HG03139 (cell line): ENCODE data around the gene CACNG6.
"Not testable (repeated sequence)": the region's sequence is repeated elsewhere in the genome, so short reads cannot be mapped to it uniquely, and the experiment has no call there.

Source experiments
- ATAC-seq: cut with Tn5 transposase; IDR thresholded peaks from one replicate; pipeline ENCODE4 v1.9.1; 2021; ENCODE audit not compliant: unreplicated experiment

The CACNG6 gene

DNA sequence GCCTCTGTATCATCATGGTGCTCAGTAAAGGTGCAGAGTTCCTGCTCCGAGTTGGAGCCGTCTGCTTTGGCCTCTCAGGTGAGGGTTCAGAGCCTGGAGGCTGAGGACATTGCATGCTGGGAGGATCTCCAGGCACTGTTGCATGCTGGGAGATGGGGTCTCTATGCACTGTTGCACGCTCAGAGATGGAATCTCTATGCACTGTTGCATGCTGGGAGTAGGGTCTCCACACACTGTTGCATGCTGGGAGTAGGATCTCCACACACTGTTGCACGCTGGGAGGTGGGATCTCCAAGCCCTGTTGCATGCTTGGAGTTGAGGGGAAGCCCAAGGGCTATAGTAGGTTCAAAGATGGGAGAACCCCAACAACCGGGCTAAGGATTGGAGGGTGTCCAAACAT is 8.3 kb downstream of the CACNG6 start:
- no peak for ATAC-seq

DNA sequence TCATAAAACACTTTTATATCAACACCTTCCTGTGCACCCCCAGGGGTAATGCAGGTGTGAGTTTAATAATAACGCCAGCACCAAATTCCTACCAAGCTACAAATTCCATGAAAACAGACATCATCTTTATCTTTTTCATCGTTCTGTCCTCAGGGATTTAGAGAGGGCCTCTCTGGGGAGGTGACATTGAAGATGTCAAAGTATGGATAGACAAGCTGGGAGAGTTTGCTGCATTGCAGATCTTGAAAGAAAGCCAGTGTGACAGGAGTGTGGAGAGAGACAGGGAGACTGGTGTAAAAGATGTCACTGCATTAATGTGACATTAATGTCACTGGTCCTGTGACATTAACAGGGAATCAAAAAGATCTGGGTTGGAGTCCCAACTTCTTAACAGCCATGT is 10.1 kb downstream of the CACNG6 start:
- no peak for ATAC-seq

DNA sequence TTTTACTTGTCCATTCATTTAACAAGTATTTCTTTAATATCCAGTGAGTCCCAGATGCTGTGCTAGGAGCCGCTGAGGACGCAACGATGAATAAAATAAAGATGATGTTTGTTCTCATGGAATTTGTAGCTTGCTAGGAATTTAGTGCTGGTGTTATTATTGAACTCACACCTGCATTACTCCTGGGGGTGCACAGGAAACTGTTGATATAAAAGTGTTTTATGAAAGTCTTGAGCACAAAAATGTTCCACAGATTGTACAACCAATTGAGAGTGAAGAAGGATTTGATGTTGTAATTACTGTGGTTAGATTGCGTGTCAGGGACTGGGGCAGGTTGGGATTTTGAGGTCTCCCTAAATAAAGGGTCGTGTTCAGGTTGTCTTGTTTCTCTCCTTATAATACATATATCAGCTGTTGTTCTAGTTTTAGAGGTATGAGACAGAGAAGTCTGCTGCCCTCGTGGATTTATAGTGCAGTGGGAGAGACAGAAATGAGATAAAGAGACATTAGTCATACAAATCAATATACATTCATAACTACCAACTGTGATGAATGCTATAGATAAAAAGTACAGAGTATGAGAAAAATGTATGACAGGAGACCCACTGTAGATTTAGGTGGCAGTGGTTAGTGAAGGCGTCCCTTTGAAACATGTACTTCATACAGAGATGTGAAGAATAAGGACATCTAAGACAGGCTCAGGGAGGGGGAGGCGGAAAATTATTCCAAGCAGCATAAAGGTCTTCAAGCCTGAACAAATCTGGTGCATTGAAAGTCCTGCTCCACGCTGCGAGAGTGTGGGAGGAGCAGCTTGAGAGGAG is 11.3 kb downstream of the CACNG6 start:
- ATAC-seq, result no peak

DNA sequence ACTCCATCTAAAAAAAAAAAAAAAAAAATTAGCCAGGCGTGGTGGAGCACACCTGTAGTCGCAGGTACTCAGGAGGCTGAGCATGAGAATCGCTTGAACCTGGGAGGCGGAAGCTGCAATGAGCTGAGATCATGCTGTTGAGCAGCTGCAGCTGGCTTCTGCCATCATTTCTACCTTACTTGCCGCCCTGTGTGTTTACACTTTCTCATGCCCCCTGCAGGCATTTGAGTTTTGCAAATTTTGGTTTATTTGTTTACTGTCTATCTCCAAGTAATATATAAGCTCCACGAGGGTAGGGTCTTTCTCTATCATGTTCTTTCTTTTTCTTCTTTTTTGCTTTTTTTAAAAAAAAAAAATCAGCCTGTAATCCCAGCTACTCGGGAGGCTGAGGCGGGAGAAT is 18.0 kb downstream of the CACNG6 start:
- ATAC-seq, result no peak

DNA sequence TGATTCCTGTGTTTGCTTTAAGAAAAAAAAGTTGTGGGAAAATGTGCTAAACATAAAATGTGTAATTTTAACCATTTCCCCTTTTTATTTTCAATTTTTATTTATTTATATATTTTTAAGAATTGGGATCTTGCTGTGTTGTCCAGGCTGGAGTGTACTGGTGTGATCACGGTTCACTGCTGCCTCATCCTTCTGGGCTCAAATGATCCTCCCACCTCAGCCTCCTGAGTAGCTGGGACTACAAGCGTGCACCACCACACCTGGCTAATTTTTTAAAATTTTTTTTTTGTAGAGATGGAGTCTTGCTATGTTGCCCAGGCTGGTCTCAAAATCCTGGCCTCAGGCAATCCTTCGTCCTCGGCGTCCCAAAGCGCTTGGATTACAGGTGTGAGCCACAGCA is 19.0 kb downstream of the CACNG6 start:
- ATAC-seq, result no peak

DNA sequence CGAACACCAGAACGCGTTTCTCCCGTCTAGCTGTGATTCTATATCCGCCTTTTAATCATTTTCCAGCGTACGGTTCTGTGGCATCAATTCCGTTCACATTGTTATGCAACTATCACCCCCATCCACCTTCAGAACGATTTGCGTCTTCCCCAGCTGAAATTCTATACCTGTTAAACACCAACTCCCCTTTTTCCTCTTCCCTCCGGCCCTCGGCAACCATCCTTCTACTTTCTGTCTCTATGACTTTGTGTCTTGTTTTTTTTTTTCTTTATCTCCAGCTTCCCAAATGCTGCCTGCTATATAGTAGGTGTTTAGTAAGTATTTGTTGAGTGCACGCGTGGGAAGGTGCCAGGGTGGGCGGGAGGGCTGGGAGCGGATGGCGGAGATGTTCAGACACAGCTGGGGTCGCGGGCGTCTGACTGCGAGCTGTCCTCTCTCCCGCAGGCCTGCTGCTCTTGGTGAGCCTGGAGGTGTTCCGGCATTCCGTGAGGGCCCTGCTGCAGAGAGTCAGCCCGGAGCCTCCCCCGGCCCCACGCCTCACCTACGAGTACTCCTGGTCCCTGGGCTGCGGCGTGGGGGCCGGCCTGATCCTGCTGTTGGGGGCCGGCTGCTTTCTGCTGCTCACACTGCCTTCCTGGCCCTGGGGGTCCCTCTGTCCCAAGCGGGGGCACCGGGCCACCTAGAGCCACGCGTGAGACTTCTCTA is 20.2 kb downstream of the CACNG6 start:
- ATAC-seq, result no peak

DNA sequence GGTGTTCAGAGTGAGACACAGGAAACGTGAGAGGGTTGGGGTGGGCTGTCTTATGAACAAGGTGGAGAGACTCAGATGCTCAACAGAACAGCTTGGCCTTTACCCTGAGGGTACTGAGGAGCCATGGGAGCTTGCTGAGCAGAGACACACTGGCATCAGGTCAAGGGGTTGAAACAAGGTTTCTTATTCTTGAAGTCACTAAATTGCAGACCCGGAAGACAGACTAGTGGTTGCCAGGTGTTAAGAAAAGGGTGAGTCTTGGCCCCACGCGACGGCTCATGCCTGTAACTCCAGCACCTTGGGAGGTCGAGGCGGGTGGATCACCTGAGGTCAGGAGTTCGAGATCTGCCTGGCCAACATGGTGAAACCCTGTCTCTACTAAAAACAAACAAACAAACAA is 22.4 kb downstream of the CACNG6 start:
- no peak for ATAC-seq

DNA sequence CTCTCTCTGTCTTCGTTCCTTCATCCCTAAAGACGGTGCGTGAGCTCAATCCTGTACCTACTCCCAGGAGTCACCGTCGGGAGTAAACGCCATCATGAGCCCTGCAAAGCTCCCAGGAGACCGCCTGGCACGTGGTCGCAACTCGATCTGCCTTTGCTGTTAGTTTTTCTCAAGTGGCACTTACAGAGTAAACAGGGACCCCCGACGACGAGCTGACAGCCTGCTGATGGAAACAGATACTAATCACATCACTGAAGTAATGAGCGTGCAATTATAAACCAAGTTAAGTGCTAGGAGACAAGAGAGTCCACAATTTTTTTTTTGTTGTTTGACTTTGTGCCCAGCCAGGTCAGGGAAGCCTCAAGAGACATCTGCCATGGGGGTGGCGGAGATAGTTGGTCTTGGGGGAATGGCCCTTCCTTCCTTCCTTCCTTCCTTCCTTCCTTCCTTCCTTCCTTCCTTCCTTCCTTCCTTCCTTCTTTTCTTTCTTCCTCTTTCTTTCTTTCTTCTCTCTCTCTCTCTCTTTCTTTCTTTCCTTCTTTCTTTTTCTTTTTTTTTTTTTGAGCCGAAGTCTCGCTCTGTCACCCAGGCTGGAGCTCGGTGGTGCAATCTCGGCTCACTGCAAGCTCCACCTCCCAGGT is 23.6 kb downstream of the CACNG6 start:
- ATAC-seq, result no peak

DNA sequence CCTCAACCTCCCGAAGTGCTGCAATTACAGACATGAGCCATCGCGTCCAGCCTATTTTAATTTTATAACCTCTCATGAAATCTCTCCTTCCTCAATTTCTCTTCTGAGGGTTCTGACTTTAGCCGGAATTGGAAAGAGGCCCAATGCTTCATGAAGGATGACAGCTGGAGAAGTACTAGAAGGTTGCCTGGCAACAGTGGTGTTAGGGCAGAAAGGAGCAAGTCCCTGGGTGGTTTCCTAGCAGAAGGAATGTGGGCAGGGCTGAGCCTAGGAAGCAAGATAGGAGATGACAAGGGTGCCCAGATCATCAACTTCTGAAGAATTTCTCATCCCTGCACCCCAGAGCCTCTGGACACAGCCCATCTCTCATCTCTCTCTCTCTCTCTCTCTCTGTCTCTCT is 25.8 kb downstream of the CACNG6 start:
- ATAC-seq, result no peak

DNA sequence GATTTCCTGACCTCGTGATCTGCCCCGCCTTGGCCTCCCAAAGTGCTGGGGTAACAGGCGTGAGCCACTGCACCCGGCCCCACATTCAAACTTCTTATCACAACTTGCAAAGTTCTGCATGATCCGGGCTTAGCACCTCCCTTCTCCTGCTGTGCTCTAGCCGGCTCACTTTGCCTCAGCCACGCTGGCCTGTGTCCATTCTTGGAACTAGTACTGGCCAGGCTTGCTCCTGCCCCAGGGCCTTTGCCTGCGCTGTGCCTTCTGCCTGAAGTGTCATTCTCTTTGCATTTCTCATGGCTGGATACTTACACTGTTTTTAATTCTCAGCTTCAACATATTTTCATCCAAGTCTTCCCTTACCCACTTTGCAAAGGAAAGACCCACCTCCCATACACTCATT is 29.9 kb downstream of the CACNG6 start:
- ATAC-seq, result no peak

DNA sequence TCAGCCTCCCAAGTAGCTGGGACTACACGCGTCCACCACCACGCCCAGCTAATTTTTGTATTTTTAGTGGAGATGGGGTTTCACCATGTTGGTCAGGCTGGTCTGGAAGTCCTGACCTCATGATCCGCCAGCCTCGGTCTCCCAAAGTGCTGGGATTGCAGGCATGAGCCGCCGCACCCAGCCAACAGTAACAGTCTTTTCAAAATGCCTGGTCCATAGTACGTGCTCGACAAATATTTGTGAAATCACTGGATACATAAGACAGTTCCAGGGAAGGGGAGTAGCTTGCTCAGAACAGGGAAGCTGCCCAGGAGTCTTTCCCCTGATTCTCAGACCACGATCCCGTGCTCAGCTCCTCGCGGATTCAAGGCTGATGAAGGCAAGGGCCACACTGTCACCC is 30.5 kb downstream of the CACNG6 start:
- no peak for ATAC-seq

DNA sequence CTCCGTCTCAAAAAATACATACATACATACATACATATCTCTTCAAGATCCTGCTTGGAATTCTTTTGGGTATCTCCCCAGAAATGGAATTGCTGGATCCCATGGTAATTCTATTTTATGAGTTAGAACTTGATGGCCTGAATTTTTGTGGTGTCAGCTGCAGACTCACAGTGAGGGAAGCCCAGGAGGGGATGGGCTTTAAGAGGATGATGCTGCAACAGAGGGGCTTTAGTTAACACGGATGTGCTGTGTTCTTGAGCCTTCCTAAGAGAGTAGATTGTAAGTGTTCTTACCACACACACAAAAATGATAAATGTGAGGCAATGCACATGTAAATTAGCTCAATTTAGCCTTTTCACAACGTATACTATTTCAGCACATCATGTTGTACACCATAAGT is 31.8 kb downstream of the CACNG6 start:
- no peak for ATAC-seq

DNA sequence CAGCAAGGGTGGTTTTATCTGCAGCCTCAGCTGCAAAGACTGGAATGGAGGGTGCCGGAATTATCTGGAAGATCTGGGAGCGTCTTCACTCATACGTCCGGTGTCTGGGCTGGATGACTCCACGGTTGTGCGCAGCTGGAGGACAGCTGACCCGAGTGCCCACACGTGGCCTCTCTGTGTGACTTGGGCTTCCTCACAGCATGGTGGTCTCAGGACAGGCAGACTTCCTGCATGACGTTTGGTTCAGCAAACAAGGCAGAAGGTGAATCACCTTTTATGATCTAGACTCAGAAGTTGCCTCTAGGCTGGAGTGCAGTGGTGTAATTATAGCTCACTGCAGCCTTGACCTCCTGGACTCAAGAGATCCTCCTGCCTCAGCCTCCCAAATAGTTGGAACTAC is 33.2 kb downstream of the CACNG6 start:
- no peak for ATAC-seq

DNA sequence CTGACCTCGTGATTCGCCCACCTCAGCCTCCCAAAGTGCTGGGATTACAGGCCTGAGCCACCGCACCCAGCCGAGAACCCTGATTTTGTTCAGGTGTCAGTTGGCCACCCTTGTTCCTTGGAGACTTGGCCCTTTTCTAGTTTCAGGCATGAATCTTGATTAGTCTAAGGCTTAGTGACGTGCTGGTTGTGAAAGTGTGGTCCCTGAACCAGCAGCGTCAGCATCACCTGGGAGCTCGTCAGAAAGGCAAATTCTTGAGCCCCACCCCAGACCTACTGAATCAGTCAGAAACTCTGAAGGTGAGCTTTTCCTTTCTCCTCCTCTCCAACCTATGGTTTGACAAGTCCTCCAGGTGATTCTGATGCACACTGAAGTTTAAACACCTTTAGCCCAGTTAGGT is 35.2 kb downstream of the CACNG6 start:
- no peak for ATAC-seq

DNA sequence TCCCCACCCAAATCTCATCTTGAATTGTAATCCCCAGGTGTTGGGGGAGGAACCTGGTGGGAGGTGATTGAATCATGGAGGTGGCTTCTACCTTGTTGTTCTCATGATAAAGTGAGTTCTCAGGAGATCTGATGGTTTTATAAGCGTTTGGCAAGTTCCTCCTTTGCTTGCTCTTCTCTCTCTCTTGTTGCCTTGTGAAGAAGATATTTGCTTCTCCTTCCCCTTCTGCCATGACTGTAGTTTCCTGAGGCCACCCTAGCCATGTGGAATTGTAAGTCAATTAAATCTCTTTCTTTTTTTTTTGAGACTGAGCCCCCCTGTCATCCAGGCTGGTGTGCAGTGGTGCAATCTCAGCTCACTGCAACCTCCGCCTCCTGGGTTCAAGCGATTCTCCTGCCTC is 37.9 kb downstream of the CACNG6 start:
- no peak for ATAC-seq

DNA sequence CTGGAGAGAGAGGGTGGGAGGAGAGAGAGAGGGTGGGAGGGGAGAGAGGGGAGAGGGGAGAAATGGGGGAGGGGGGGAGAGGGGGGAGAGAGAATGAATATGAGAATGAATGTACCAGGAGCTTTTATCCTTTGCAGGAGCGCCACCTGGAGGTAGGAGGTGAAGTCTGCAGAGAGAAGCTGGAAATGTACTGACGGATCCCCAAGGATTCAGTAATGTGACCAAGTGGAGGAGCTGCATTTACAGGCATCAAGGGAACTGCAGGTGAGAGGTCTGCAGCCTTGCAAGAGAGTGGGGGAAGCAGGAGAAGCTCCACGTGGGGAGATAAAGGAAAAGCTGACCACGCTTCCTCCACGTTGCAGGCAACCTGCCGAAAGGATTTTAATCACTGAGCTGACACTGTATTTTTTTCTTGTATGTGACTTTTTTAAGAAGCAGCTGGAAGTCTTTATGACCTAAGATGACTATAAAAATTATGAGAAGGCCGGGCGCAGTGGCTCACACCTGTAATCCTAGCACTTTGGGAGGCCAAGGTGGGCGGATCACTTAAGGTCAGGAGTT is 38.6 kb downstream of the CACNG6 start:
- no peak for ATAC-seq

DNA sequence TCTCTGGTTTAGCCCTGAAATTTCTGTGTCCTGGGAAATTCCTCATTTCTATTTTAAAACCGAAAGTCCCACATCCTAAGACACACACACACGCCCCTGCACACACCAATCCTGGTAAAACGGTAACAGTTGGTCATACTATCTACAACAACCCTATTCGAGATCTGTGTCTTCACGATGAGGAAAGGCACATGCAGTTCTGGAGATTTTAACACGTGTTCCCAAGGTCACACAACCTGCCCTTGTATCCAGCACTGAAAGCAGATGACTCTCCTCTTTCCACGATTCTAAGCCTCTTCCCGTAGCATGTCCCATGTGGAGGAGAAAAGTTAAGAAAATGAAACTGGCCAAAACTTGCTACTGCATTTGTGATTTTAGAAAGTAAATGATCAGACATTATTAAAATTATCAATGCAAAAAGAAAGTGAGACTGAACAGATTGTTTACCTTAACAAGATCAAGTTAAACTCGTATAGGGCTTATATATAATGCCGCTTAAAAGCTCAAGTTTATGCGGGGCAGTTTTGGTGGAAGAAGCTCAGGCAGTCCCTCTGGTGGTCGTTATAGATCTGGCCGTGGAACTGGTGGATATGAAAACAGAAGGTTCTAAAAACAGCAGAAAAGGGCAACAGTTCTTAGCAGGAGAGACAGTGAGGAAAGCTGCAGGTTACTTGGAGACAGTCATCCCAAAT is 39.6 kb downstream of the CACNG6 start:
- ATAC-seq, result no peak

DNA sequence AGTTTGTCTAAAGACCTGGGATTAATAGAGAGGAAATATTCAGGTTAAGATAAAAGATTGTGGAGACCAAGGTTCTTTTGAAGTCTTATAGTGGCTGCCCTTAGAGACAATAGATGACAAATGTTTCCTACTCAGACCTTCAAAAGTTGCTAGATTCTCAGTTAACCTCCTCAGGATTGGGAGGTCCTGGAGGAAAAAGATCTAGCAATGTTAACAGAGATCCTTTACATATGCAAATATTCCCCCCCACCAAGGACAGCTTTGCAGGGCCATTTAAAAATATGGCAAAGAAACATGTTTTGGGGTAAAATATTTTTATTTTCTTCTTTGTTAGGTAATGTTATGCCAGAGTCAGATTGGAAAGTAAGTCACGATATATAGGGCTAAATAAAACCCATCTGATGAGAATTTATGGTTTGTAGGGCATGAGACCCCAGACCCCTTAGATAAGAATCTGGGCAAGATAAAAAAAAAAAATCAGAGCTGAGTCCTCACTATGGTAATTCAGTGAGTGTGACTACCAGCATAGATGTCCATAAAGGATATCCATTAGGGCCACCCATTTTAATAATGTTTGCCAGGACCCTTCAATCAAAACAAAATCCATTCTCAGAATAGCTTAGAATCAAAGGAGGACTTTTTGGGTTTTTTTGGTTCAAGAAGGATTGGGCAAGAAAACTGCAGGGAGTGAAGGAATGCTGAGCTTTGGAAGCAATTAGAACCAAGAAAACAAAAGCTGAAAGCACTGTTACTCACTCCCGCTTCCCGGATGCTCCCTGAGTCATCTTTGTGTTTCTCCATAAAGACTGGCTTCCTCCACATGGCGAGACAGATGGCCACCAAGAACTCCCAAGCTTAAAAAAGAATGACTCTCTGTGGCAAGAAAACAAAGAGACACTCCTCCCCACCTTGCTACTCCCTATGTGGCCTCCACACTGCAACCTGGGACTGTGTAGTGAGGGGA is 44.1 kb downstream of the CACNG6 start:
- ATAC-seq, result no peak

DNA sequence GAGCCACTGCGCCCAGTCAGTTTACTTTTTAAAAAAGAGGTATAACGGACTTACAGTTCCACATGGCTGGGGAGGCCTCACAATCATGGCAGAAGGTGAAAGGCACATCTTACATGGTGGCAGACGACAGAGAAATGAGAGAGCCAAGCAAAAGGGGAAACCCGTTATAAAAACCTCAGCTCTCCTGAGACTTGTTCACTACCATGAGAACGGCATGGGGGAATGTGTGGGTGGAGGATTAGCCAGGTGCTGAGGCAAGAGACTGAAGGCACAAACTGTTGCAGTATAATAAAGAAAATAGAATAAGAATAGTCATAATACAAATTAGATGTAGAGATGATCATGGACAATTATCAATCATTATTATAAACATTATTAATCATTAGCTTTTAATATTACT is 45.1 kb downstream of the CACNG6 start:
- not testable (repeated sequence) for ATAC-seq

DNA sequence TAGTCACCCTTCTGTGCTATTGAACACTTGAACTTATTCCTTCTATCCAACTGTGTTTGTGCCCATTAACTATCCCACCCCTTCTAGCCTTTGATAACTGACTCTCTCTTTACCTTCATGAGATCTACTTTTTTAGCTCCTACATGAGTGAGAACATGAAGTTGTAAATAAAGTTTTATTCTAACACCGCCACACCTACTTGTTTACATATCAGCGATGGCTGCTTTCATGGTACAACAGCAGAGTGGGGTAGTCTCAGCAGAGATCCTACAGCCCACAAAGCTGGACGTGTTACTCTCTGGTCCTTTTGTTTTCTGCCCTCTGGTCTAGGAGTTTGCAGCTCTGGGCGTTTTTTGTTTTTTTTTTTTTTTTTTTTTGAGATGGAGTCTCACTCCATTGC is 48.6 kb downstream of the CACNG6 start:
- ATAC-seq, result no peak
